ENCODE results near the gene EIF3D.
"Not testable (repeated sequence)": the region's sequence is repeated elsewhere in the genome, so short reads cannot be mapped to it uniquely, and the experiment has no call there.

The EIF3D gene

GRCh38 chr22:36522662-36523061, 6.3 kb downstream of the EIF3D start:
- POLR2A ChIA-PET: interaction anchor here (1.1 kb wide), 1 partner anchor 12 kb away, joined by 3 read pairs; no protein-coding TSS in a partner anchor
- no peak overlapping the region for H3K4me3 ChIP-seq (ENCODE audit: low read depth, low read length)
- CTCF ChIA-PET: interaction anchor here (1.9 to 4.5 kb wide), 2 partner anchors 10 to 12 kb away, joined by 7 to 47 read pairs; no protein-coding TSS in a partner anchor
- TF ChIP-seq CTCF (IDR thresholded peaks at IDR 0.05; ENCODE audit: insufficient read depth, low read length, missing control alignments): no peak
- no peak for DNase-seq (ENCODE audit: low read depth, low spot score)

GRCh38 chr22:36520423-36520822, 8.5 kb downstream of the EIF3D start:
- no peak for TF ChIP-seq CTCF (IDR thresholded peaks at IDR 0.05; ENCODE audit: insufficient read depth, low read length, missing control alignments)
- DNase-seq (ENCODE audit: low read depth, low spot score): no peak
- CTCF ChIA-PET: interaction anchor here (1.3 to 4.5 kb wide), 2 partner anchors 8 to 10 kb away, joined by 4 to 47 read pairs; no protein-coding TSS in a partner anchor
- H3K4me3 ChIP-seq (ENCODE audit: low read depth, low read length): no peak overlapping the region
- POLR2A ChIA-PET: no interaction called here

GRCh38 chr22:36519906-36520305, 9.1 kb downstream of the EIF3D start:
- H3K4me3 ChIP-seq (ENCODE audit: low read depth, low read length); POLR2A ChIA-PET; DNase-seq (ENCODE audit: low read depth, low spot score): not testable (repeated sequence)
- CTCF ChIA-PET: interaction anchor here (1.3 to 4.5 kb wide), 2 partner anchors 7 to 10 kb away, joined by 4 to 47 read pairs; no protein-coding TSS in a partner anchor

GRCh38 chr22:36514766-36515165, 14.2 kb downstream of the EIF3D start:
- TF ChIP-seq CTCF (IDR thresholded peaks at IDR 0.05; ENCODE audit: insufficient read depth, low read length, missing control alignments): no peak
- no peak overlapping the region for H3K4me3 ChIP-seq (ENCODE audit: low read depth, low read length)
- DNase-seq (ENCODE audit: low read depth, low spot score): no peak
- ChIA-PET CTCF (no interaction called here), POLR2A (interaction anchor here (0.7 kb wide), 1 partner anchor 8 kb away, joined by 3 read pairs; the partner anchor contains the start of gene FOXRED2)

- TF ChIP-seq CTCF (IDR thresholded peaks at IDR 0.05; ENCODE audit: insufficient read depth, low read length, missing control alignments): no peak
- ChIA-PET CTCF (interaction anchor here (0.9 to 1.4 kb wide), 3 partner anchors 7 to 260 kb away, joined by 3 to 7 read pairs (median 4); no protein-coding TSS in a partner anchor), POLR2A (no interaction called here)
- DNase-seq (ENCODE audit: low read depth, low spot score): no peak
- H3K4me3 ChIP-seq (ENCODE audit: low read depth, low read length): no peak overlapping the region
These were observed 16.0 kb downstream of the EIF3D start for GRCh38 chr22:36512991-36513390.

- H3K4me3 ChIP-seq (ENCODE audit: low read depth, low read length): no peak overlapping the region
- POLR2A ChIA-PET: no interaction called here
- CTCF ChIA-PET: interaction anchor here (0.9 to 1.4 kb wide), 3 partner anchors 8 to 261 kb away, joined by 3 to 7 read pairs (median 4); no protein-coding TSS in a partner anchor
- DNase-seq (ENCODE audit: low read depth, low spot score): no peak
- TF ChIP-seq CTCF (IDR thresholded peaks at IDR 0.05; ENCODE audit: insufficient read depth, low read length, missing control alignments): no peak
These were observed 16.6 kb downstream of the EIF3D start for GRCh38 chr22:36512333-36512732.
